ENCODE results near the gene CBX8. TPM values are rescaled to one million over a fixed set of nuclear protein-coding genes. Genes with fewer than 3 reads are reported as not detected.

Gene CBX8
- total RNA-seq, 2 experiments from 2014 or later, result 5.3 to 6.5 TPM

DNA sequence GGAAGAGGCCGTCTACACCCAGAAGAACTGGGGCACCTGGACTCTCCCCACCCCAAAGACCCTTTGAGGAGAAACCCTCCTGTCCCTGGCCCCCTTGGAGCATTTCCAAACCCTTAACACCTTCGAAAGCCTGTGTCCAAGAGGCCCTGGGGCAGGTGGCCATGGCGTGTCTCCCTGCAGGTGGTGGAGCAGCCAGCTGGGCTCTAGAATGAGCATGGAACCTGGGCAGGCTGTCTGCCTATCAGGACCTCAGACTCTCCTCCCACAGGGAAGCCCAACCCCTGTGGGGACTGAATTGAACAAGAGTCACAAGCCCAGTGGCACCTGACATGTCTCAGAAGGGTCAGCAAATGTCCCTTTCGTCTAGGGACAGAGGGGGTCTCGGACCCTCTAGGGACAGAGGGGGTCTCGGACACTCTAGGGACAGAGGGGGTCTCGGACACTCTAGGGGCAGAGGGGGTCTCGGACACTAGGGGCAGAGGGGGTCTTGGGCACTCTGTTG lies 33.9 kb upstream of the CBX8 start:
- no peak for DNase-seq
- Mint-ChIP-seq H3K9me3 (no peaks in the 10 kb centered on the region), H3K4me1 (ENCODE audit: low read depth) (peaks cover 23% of the 10 kb centered on the region), H3K27me3 (peaks cover 9% of the 10 kb centered on the region), H3K27ac (no peak overlapping the region), H3K36me3 (ENCODE audit: low read depth) (peaks cover 25% of the 10 kb centered on the region), H3K4me3 (no peak overlapping the region)
- Histone ChIP-seq H3K4me3 (ENCODE audit: low read length) (no peak overlapping the region), H3K4me1 (ENCODE audit: insufficient read depth, low read length) (peaks cover 48% of the 10 kb centered on the region), H3K9me3 (ENCODE audit: control insufficient read depth in 1 of 2, insufficient read depth in 1 of 2, low read length in 2 of 2) (no peaks in the 10 kb centered on the region), H3K27me3 (ENCODE audit: control insufficient read depth in 1 of 2, insufficient read depth in 2 of 2, low read length in 2 of 2) (peaks cover 0 to 3% of the 10 kb centered on the region in 2 experiments), H3K27ac (ENCODE audit: low read depth in 1 of 2, low read length in 2 of 2) (no peak overlapping the region), H3K36me3 (ENCODE audit: insufficient read depth, low read length) (peaks cover 29% of the 10 kb centered on the region)
- no peak for ATAC-seq (ENCODE audit: poor library complexity)
- intact Hi-C loops (cut with DNase I, micrococcal nuclease), result no loop called here
- POLR2A ChIA-PET, result interaction anchor here (3.6 kb wide), 1 partner anchor 9 kb away, joined by 11 read pairs; the partner anchor contains the start of gene CBX4
- TF ChIP-seq CTCF (IDR thresholded peaks at IDR 0.05), result no peak
- CTCF ChIA-PET, result no interaction called here

- Mint-ChIP-seq H3K4me3 (no peak overlapping the region), H3K27ac (no peak overlapping the region), H3K27me3 (peaks cover 12% of the 10 kb centered on the region), H3K36me3 (ENCODE audit: low read depth) (peaks cover 20% of the 10 kb centered on the region), H3K4me1 (ENCODE audit: low read depth) (peaks cover 23% of the 10 kb centered on the region), H3K9me3 (no peaks in the 10 kb centered on the region)
- peaks cover 24% of the 10 kb centered on the region for H3K36me3 ChIP-seq (ENCODE audit: insufficient read depth, low read length)
- H3K4me3 ChIP-seq (ENCODE audit: low read length), result no peak overlapping the region
- peaks cover 0 to 3% of the 10 kb centered on the region in 2 experiments for H3K27me3 ChIP-seq (ENCODE audit: control insufficient read depth in 1 of 2, insufficient read depth in 2 of 2, low read length in 2 of 2)
- H3K9me3 ChIP-seq (ENCODE audit: control insufficient read depth in 1 of 2, insufficient read depth in 1 of 2, low read length in 2 of 2), result no peaks in the 10 kb centered on the region
- CTCF ChIA-PET, result no interaction called here
- POLR2A ChIA-PET, result interaction anchor here (3.6 kb wide), 1 partner anchor 9 kb away, joined by 11 read pairs; the partner anchor contains the start of gene CBX4
- H3K4me1 ChIP-seq (ENCODE audit: insufficient read depth, low read length), result peaks cover 44% of the 10 kb centered on the region
- intact Hi-C loops (cut with DNase I, micrococcal nuclease), result no loop called here
- H3K27ac ChIP-seq (ENCODE audit: low read depth in 1 of 2, low read length in 2 of 2), result no peak overlapping the region
- ATAC-seq (ENCODE audit: poor library complexity) (no peak), DNase-seq (no peak)
- TF ChIP-seq CTCF (IDR thresholded peaks at IDR 0.05), result no peak
Observed at GRCh38 chr17:79830303-79830702, 33.4 kb upstream of the CBX8 start.

DNA sequence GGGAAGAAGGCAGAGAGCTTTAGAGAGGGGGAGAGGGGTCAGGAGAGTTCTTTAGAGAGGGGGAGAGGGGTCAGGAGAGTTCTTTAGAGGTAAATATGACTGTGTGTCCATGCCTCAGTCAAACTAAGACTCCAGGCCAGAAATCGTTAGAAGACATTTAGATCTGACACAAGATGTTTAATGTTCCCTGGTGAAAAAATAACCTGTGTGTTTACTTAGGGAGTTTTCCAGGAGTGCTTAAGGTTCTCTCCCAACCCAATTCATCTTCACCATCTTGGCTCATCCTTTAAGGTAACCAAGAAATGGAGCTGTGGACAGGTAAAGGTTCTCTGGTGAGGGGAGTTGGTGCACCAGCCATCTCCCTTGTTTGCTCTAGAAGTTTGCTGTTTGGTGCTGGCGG lies 32.6 kb upstream of the CBX8 start:
- Mint-ChIP-seq H3K4me3 (no peak overlapping the region), H3K4me1 (ENCODE audit: low read depth) (peaks cover 15% of the 10 kb centered on the region), H3K27me3 (peaks cover 18% of the 10 kb centered on the region), H3K36me3 (ENCODE audit: low read depth) (peaks cover 12% of the 10 kb centered on the region), H3K27ac (no peak overlapping the region), H3K9me3 (no peaks in the 10 kb centered on the region)
- DNase-seq, result no peak
- CTCF ChIA-PET, result no interaction called here
- no peaks in the 10 kb centered on the region for H3K9me3 ChIP-seq (ENCODE audit: control insufficient read depth in 1 of 2, insufficient read depth in 1 of 2, low read length in 2 of 2)
- no peak for TF ChIP-seq CTCF (IDR thresholded peaks at IDR 0.05)
- peaks cover 16% of the 10 kb centered on the region for H3K36me3 ChIP-seq (ENCODE audit: insufficient read depth, low read length)
- no peak overlapping the region for H3K27ac ChIP-seq (ENCODE audit: low read depth in 1 of 2, low read length in 2 of 2)
- peaks cover 0 to 3% of the 10 kb centered on the region in 2 experiments for H3K27me3 ChIP-seq (ENCODE audit: control insufficient read depth in 1 of 2, insufficient read depth in 2 of 2, low read length in 2 of 2)
- POLR2A ChIA-PET, result interaction anchor here (1.1 to 3.6 kb wide), 2 partner anchors 10 to 15 kb away, joined by 3 to 11 read pairs; partner anchors contain the start of gene CBX4
- no peak overlapping the region for H3K4me3 ChIP-seq (ENCODE audit: low read length)
- intact Hi-C loops (cut with DNase I, micrococcal nuclease), result no loop called here
- H3K4me1 ChIP-seq (ENCODE audit: insufficient read depth, low read length), result peaks cover 35% of the 10 kb centered on the region
- ATAC-seq (ENCODE audit: poor library complexity), result no peak
